Measurements from ENCODE around the gene FOXC2.

The FOXC2 gene

DNA sequence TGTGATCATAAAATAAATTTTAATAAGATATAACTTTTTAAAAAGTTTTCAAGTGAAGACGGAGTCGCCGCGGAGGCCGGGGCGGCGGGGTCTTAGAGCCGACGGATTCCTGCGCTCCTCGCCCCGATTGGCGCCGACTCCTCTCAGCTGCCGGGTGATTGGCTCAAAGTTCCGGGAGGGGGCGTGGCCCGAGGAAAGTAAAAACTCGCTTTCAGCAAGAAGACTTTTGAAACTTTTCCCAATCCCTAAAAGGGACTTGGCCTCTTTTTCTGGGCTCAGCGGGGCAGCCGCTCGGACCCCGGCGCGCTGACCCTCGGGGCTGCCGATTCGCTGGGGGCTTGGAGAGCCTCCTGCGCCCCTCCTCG is at the start of gene FOXC2:
TSS of gene FOXC2 (plus strand) at position 229 of the 365 bp plus-strand sequence. CDS start 507 bp downstream, outside the sequence.
- no peak within 1 kb of the TSS for H3K27ac ChIP-seq (ENCODE audit: low read length)
- no peaks in the 10 kb centered on the region for H3K9me3 ChIP-seq (ENCODE audit: insufficient read depth, low read length)
- no peak within 1 kb of the TSS for H3K4me3 ChIP-seq (ENCODE audit: low read length)
- no peak for TF ChIP-seq EZH2phosphoT487 (IDR thresholded peaks at IDR 0.05; ENCODE audit: low read depth)
- TF ChIP-seq, protein P1, sequence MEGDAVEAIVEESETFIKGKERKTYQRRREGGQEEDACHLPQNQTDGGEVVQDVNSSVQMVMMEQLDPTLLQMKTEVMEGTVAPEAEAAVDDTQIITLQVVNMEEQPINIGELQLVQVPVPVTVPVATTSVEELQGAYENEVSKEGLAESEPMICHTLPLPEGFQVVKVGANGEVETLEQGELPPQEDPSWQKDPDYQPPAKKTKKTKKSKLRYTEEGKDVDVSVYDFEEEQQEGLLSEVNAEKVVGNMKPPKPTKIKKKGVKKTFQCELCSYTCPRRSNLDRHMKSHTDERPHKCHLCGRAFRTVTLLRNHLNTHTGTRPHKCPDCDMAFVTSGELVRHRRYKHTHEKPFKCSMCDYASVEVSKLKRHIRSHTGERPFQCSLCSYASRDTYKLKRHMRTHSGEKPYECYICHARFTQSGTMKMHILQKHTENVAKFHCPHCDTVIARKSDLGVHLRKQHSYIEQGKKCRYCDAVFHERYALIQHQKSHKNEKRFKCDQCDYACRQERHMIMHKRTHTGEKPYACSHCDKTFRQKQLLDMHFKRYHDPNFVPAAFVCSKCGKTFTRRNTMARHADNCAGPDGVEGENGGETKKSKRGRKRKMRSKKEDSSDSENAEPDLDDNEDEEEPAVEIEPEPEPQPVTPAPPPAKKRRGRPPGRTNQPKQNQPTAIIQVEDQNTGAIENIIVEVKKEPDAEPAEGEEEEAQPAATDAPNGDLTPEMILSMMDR (IDR thresholded peaks at IDR 0.05; ENCODE audit: low read depth, low read length): no peak
- H2AFZ ChIP-seq (ENCODE audit: low read depth, low read length): no peak within 1 kb of the TSS
- no peaks in the 10 kb centered on the region for H3K27me3 ChIP-seq (ENCODE audit: low read depth, low read length)
- no peaks in the 10 kb centered on the region for H3K36me3 ChIP-seq (replicated peaks; ENCODE audit: low read depth, low read length)
- no peak within 1 kb of the TSS for H3K4me2 ChIP-seq (ENCODE audit: low read length)
- peaks cover 11% of the 10 kb centered on the region; the same call in 1 of the 2 replicates for H3K4me1 ChIP-seq (ENCODE audit: low read length)
- H3K79me2 ChIP-seq (ENCODE audit: low read length): no peaks in the 10 kb centered on the region
- no peak within 1 kb of the TSS for H3K9ac ChIP-seq (ENCODE audit: low read length)
- H4K20me1 ChIP-seq (ENCODE audit: insufficient read depth, low read length): no peaks in the 10 kb centered on the region

DNA sequence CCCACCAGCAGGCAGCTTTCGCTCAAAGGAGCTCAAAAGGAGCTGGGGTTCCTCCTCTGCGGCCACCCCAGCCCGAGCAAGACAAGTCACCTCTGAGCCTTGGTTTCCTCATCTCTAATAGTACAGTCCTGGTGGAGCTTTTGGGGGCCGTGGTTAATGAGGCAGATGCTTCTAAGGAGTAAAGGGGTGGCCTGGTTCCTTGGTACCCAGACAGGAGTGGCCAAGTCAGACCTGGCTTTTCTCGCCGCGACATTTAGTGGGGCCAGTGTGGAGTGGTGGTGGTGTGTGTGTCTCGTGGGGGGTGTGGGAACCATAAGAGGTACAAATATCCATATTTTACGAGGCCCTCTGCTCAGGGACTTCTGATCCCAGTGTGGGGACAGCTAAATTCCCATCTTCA is 49.6 kb upstream of the FOXC2 start:
- TF ChIP-seq EZH2phosphoT487 (IDR thresholded peaks at IDR 0.05; ENCODE audit: low read depth): no peak
- TF ChIP-seq, protein P1 (IDR thresholded peaks at IDR 0.05; ENCODE audit: low read depth, low read length): no peak
- no peaks in the 10 kb centered on the region for H3K27me3 ChIP-seq (ENCODE audit: low read depth, low read length)
- H3K4me1 ChIP-seq (ENCODE audit: low read length): no peaks in the 10 kb centered on the region
- no peaks in the 10 kb centered on the region for H3K36me3 ChIP-seq (replicated peaks; ENCODE audit: low read depth, low read length)
- no peak overlapping the region for H3K27ac ChIP-seq (ENCODE audit: low read length)
- no peaks in the 10 kb centered on the region for H3K9me3 ChIP-seq (ENCODE audit: insufficient read depth, low read length)
- H2AFZ ChIP-seq (ENCODE audit: low read depth, low read length): no peak overlapping the region
- H3K9ac ChIP-seq (ENCODE audit: low read length): no peak overlapping the region
- no peaks in the 10 kb centered on the region for H3K79me2 ChIP-seq (ENCODE audit: low read length)
- no peak overlapping the region for H3K4me3 ChIP-seq (ENCODE audit: low read length)
- no peak overlapping the region for H3K4me2 ChIP-seq (ENCODE audit: low read length)
- no peaks in the 10 kb centered on the region for H4K20me1 ChIP-seq (ENCODE audit: insufficient read depth, low read length)

DNA sequence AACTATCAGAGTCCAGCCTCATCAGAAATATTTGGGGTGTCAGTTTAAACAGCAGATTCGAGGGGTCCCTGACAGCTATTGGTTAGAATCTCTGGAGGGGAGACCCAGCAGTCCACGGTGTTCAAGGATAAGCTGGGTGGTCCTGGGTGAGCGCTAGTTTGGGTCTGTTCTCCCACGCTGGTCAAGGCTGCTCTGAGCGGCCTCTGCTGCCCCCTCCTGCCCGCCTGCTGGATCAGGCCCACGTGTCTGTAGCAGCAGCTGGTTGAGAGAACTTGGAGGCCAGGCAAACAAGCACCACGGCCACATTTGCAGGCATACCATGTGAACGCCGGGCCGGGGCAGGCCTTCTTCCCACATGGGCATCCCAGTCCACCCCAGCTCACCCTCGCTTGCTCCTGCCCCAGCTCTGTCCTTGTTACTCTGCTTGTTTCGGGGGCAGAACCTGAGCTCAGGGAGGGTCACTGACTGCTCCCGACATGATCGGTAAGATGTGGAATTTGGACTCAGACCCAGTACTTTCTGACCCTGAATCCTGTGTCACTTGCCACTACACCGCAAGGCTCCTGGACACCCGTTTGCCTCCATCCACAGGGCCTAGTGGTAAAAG is 48.9 kb upstream of the FOXC2 start:
- no peaks in the 10 kb centered on the region for H3K36me3 ChIP-seq (replicated peaks; ENCODE audit: low read depth, low read length)
- H2AFZ ChIP-seq (ENCODE audit: low read depth, low read length): no peak overlapping the region
- H3K4me2 ChIP-seq (ENCODE audit: low read length): no peak overlapping the region
- H4K20me1 ChIP-seq (ENCODE audit: insufficient read depth, low read length): no peaks in the 10 kb centered on the region
- no peaks in the 10 kb centered on the region for H3K27me3 ChIP-seq (ENCODE audit: low read depth, low read length)
- H3K79me2 ChIP-seq (ENCODE audit: low read length): no peaks in the 10 kb centered on the region
- H3K27ac ChIP-seq (ENCODE audit: low read length): no peak overlapping the region
- H3K9me3 ChIP-seq (ENCODE audit: insufficient read depth, low read length): no peaks in the 10 kb centered on the region
- TF ChIP-seq EZH2phosphoT487 (IDR thresholded peaks at IDR 0.05; ENCODE audit: low read depth): no peak
- TF ChIP-seq, protein P1 (IDR thresholded peaks at IDR 0.05; ENCODE audit: low read depth, low read length): peak; percentile 78
- no peak overlapping the region for H3K9ac ChIP-seq (ENCODE audit: low read length)
- no peaks in the 10 kb centered on the region for H3K4me1 ChIP-seq (ENCODE audit: low read length)
- H3K4me3 ChIP-seq (ENCODE audit: low read length): no peak overlapping the region

DNA sequence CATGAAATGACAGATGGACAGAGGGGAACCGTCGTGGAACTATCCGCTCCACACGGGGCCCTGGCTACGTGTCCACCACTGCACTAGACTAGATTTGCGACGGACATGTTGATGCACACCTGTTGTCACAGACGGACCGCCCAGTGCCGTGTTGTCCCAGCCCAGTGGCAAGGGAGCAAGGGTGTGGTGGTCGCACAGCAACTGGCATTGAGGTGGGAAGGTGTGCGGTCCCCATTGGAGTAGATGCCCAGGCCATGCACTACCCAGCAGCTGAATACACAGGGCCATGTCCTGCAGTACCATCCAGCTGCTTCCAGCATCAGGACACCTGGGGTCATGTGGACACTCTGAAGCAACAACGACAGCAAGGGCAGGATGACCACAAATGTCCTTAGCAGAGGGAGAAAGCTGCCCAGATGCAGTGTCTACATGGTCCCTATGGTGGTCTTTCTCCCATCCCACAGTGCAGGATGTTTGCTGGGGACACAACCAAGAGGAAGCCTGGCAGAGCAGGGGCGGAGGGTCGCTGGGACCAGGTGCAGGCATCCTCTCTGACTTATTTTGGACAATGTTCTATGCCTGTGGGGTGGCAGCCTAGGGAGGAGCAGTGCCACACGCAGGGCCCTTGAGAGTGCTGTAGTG is 47.5 kb upstream of the FOXC2 start:
- H3K27me3 ChIP-seq (ENCODE audit: low read depth, low read length): no peaks in the 10 kb centered on the region
- TF ChIP-seq EZH2phosphoT487 (IDR thresholded peaks at IDR 0.05; ENCODE audit: low read depth): no peak
- TF ChIP-seq, protein P1 (IDR thresholded peaks at IDR 0.05; ENCODE audit: low read depth, low read length): no peak
- no peaks in the 10 kb centered on the region for H4K20me1 ChIP-seq (ENCODE audit: insufficient read depth, low read length)

More for the DNA sequence above, 47.5 kb upstream of the FOXC2 start:
- no peak overlapping the region for H3K9ac ChIP-seq (ENCODE audit: low read length)
- H3K9me3 ChIP-seq (ENCODE audit: insufficient read depth, low read length): no peaks in the 10 kb centered on the region
- no peaks in the 10 kb centered on the region for H3K4me1 ChIP-seq (ENCODE audit: low read length)
- H2AFZ ChIP-seq (ENCODE audit: low read depth, low read length): peak overlapping the region; percentile 90; the same call in 1 of the 2 replicates
- peak overlapping the region; percentile 76 for H3K4me3 ChIP-seq (ENCODE audit: low read length)
- H3K4me2 ChIP-seq (ENCODE audit: low read length): peak overlapping the region; percentile 84
- no peaks in the 10 kb centered on the region for H3K36me3 ChIP-seq (replicated peaks; ENCODE audit: low read depth, low read length)
- H3K27ac ChIP-seq (ENCODE audit: low read length): no peak overlapping the region
- no peaks in the 10 kb centered on the region for H3K79me2 ChIP-seq (ENCODE audit: low read length)

Data from OCI-LY3 (cell line).